ELR (cell line): ENCODE results near the gene DNASE1.
A peak's percentile ranks its signal among the peaks of the same experiment; 100 is the strongest.
"Not testable (repeated sequence)": the region's sequence is repeated elsewhere in the genome, so short reads cannot be mapped to it uniquely, and the experiment has no call there.

Experiments used
- DNase-seq: peaks from one replicate; pipeline ENCODE4 v3.0.0-alpha.2; 2015; ENCODE audit warnings: low read depth

DNASE1 gene

GRCh38 chr16:3641801-3642396 is 12.6 kb upstream of the DNASE1 start:
- no peak for DNase-seq

DNA sequence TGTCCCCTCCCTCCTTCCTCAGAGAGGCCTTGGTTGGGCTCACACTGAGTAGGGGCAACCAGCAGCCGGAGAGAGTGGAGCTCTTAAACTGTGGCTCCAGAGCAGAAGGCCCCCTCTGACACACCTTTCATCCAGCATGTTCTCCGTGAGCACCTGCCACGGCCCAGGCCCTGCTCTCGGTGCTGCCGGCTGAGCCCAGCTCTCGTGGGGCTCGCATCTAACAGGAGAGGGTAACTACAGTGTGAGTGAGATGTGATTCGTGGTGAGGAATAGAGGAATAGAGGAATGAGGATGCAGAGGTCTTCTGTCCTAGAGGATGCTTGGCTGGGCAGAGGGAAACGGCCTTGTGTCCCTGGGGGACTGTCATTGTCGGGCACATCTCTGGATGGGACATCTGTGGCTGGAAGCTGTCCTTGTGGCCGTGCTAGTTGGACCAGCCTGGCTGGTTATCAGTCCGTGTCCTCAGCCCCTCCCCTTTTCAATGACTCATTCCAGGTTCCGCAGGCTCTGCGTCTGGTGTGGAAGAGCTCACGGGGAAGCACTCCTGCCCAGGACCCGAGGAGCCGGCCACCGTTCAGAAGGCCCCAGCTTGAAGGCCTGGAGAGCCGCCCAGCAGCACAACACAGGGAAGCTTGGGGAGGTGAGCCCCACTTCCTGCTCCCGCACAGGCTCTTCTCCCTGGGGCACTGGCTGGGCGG is 11.9 kb upstream of the DNASE1 start:
- peak; percentile 32 for DNase-seq

GRCh38 chr16:3643095-3643730 is 11.3 kb upstream of the DNASE1 start:
- DNase-seq, result no peak

DNA sequence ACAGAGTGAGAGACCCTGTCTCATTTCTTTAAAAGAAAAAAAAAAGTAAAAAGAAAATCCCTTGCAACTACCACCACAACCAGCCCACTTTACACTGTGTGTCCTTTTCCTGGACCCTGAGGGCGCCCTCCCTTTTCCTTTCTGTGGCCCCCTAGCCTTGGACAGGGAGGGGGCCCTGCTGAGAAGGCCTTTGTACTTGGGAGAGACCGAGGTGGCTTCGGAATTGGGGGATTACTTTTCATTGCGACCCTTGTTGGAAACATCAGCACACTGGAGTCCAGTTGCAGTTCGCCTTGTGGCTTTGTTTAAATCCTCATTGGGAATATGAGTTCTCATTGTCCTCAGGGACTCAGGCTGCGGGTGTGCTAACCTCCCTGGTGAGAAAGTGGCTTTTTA is 9.4 kb upstream of the DNASE1 start:
- no peak for DNase-seq

- DNase-seq, result no peak
These were observed 8.8 kb upstream of the DNASE1 start for GRCh38 chr16:3645504-3646347.

- DNase-seq, result peak; percentile 14
These were observed 8.1 kb upstream of the DNASE1 start for GRCh38 chr16:3646348-3646920.

DNA sequence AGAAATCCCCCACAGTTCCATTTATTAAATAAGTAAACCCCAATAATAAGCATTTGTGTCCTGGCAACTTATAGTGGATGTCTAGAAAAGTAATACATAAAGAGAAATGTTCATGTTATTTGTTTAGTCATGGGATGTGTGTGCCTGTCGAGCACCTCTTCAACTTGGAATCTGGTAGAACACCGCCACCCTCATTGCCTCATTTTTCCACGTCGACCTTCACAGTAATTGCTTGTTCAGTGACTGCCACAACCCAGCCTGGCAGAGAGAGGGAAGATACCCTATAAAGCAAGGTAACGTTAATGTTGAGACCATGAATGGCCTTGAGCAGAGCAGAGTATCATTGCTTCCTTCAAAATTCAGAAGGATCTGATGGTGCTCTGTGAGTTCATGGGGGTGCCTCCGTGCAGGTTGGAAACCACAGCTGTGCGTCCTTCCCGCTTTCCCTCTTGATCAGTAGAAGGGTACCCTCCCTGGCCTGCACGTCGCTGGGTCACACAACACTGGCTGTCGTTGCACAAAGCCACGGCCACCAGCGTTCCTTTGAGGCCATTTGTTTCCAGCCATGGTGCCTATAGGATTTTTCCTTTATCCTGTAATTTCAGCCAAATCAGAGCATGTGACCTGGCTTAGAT is 3.7 kb upstream of the DNASE1 start:
- no peak for DNase-seq

DNA sequence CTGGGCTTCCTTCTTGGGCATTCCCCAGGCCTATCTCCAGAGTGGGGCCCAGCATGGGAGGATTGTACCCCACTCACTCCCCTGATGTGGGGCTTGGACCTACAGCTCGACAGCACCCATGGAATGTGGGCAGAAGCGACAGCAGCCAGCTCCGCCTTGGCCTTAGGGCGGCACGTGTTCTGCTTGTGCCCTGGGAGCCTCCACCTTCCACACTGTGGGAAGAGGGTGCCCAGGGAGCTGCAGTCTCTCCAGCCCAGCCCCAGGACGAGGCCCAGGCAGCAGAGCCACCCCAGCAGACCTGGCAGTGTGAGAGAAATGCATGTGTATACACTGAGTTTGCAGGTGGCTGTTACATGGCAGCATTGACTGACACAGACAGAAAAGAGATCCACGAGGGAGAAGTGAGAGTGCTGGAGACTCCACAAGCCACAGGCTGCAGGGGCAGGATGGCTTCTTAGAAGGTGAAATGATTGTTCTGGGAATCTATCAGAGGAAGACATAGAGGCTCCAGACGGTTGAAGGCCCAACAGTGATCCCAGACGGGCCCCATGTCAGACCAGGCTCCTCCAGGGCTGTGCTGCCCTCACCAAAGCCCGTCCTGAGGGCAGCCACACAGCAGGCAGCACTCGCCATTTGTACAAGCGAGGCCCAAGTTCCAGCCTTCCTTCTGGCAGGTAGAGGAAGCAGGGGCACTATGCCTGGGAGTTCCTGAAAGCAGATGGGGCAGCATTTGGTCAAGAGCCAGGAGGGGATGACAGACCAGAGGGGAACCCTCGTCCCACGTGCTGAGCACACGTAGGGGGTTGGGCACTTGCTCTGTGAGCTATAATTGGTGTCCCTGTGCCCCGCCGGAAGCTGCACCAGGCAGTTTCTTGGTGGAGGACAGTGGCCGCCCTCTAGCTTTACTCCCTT is 2.8 kb upstream of the DNASE1 start:
- DNase-seq, result no peak

DNA sequence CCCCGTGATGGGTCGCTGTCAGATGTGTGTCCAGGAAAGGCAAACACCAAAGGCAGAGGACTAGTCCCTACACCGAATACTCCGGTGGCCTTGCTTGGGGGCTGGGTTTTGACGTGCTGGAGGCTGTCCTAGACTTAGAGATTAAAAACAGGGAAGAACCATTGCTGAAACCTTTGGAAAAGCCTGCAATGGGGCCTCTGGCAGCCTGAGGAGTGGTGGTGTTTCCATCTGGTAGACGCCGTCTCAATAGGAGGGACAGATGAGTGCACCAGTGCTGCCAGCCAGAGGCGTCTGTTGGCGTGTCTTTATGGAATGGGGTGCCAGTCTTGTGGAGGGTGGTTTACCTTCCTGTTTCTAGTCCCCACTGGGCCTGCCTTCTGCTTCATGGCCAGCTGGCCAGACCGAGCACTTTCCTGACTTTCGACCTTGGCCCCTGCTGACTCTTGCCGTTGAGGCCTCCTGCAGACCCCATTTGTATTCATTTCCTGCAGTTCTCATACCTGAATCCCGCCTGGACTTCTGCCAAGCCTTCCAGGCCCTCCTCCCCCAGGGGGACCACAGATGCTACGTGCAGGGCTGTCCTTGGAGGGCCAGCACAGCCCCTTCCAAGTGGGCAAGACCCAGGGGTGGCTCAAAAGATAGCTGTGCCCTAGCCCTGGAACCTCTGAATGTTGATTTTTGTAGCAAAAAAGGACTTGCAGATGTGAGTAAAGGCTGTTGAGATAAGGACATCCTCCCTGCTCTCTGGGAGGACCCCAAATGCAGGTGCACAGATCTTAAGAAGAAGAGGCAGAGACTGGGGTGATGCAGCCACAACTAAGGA is 1.9 kb upstream of the DNASE1 start:
- DNase-seq, result no peak

GRCh38 chr16:3655030-3655395 is 522 bp downstream of the DNASE1 start:
- DNase-seq, result no peak

GRCh38 chr16:3655396-3656159 is 1.1 kb downstream of the DNASE1 start:
- DNase-seq, result no peak

DNA sequence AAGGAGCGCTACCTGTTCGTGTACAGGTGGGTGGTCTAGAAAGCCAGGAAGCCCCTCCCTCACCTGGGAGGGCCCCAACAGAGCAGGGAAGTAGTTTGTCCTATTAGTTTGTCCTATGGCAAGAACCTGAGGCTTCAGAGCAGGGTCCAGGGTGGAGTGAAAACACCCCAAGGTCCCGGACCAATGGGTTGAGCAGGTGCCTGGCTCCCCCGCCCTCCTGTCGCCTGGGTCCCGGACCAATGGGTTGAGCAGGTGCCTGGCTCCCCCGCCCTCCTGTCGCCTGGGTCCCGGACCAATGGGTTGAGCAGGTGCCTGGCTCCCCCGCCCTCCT is 1.6 kb downstream of the DNASE1 start:
- not testable (repeated sequence) for DNase-seq

- DNase-seq, result peak; percentile 29
These were observed 2.3 kb downstream of the DNASE1 start for GRCh38 chr16:3656491-3657468.

DNA sequence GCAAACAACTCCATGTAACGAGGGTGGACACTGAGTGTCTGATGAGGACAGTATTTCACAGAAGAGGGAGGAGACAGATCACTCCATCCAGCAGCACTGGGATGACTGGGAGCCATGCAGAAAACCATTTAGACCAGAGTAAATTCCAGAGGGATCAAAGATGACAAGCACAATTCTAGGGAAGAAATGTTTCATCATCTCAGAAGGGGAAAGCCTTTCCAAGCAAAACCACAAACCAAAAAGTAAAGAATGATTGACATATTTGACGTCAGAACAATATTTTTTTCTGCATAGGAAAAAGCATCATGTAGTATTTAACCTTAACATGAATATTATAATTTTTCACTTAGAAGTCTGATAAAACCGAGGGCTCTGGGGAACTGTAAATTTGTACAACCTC is 4.8 kb downstream of the DNASE1 start:
- no peak for DNase-seq

GRCh38 chr16:3661311-3661710 is 6.8 kb downstream of the DNASE1 start:
- no peak for DNase-seq

DNA sequence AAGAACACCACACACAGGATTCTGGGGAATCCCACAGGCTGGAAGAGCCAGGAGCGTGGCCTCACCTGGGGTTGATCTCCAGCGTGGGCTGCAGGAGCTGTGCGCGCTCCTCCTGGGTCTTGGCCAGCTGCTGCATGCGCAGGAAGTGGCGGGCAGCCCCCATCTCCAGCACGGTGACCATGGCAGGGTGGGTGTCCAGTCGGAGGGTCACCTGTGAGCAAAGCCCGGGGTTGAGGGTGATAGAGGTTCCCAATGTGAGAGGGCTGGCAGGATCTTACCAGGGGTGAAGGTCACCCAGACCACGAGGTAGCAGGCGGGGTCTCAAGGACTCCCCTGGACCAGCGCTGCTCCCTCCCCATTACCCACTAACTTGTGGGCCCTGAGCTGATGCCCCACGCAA is 7.4 kb downstream of the DNASE1 start:
- DNase-seq, result no peak

DNA sequence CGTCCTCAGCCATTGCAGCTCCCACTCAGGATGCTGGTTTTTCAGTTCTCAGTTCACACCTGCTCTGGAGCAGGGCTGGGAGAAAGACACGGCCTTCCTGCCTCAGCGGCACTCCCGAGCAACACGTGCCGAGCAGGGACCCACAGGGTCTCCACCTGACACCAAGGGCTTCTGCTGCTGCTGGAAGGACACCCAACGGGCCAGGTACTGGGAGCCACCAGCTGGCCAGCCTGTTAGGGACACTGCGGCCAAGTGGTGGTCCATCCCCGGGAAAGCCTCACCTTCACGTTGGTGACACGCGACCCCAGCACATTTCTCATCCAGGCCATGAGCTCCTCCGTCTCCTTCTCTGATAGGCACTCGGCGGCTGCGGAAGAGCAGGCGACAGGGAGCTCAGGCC is 8.1 kb downstream of the DNASE1 start:
- no peak for DNase-seq
